HepG2 (cell line): Measurements from ENCODE around the gene ZBTB7A. TPM values are rescaled to one million over a fixed set of nuclear protein-coding genes. Genes with fewer than 3 reads are reported as not detected.

Experiments used
- ARID2 ChIP-seq: sonication (generic); formaldehyde crosslinking; IDR thresholded peaks from 2 replicates; pipeline ENCODE4 v1.8.1; 2022; ENCODE audit warnings: mild to moderate bottlenecking, missing genetic modification reagents, borderline replicate concordance
- BCLAF1 ChIP-seq: fragments of 450-650 bp; IDR thresholded peaks from 2 replicates; pipeline ENCODE4 v1.6.1; 2017; ENCODE audit warnings: mild to moderate bottlenecking
- BHLHE40 ChIP-seq: IDR thresholded peaks from 2 replicates; pipeline ENCODE4 v1.6.1; 2011; ENCODE audit warnings: low read length, improper control_type of control experiment
- HMGXB4 ChIP-seq, 2 experiments: sonication (generic) in 1 of 2; formaldehyde crosslinking in 1 of 2; IDR thresholded peaks; 2 replicates each; pipeline versions ENCODE4 v1.4.0 to v1.6.1; 2018 to 2020; ENCODE audit warnings: missing genetic modification reagents in 2 of 2, borderline replicate concordance in 1 of 2, low read depth in 1 of 2, mild to moderate bottlenecking in 1 of 2, missing biosample characterization in 1 of 2
- HOXA5 ChIP-seq: sonication (generic); formaldehyde crosslinking; IDR thresholded peaks from 2 replicates; pipeline ENCODE4 v1.4.0; 2020; ENCODE audit warnings: missing genetic modification reagents
- IKZF4 ChIP-seq: sonication (generic); formaldehyde crosslinking; IDR thresholded peaks from 2 replicates; pipeline ENCODE4 v1.5.1; 2020; ENCODE audit warnings: borderline replicate concordance, mild to moderate bottlenecking, low read depth, missing genetic modification reagents; ENCODE audit errors: not compliant biosample characterization
- PAXIP1 ChIP-seq: sonication (generic); formaldehyde crosslinking; conservative IDR thresholded peaks from 2 replicates; pipeline ENCODE4 v1.4.0; 2020; ENCODE audit warnings: mild to moderate bottlenecking, missing genetic modification reagents, moderate library complexity
- RBFOX2 ChIP-seq: fragments of 200-400 bp; formaldehyde crosslinking; IDR thresholded peaks from 2 replicates; pipeline ENCODE4 v1.6.1; 2017; ENCODE audit warnings: low read depth, mild to moderate bottlenecking, low read length
- SMAD9 ChIP-seq: sonication (generic); formaldehyde crosslinking; IDR thresholded peaks from 2 replicates; pipeline ENCODE4 v1.5.1; 2020; ENCODE audit warnings: mild to moderate bottlenecking, missing genetic modification reagents
- ZNF17 ChIP-seq: sonication (generic); formaldehyde crosslinking; IDR thresholded peaks from 2 replicates; pipeline ENCODE4 v1.5.0; 2020; ENCODE audit warnings: mild to moderate bottlenecking, missing genetic modification reagents
- ZNF362 ChIP-seq: sonication (generic); formaldehyde crosslinking; IDR thresholded peaks from 2 replicates; pipeline ENCODE4 v1.4.0; 2020; ENCODE audit warnings: missing genetic modification reagents, mild to moderate bottlenecking, borderline replicate concordance
- ZNF687 ChIP-seq: sonication (generic); formaldehyde crosslinking; IDR thresholded peaks from 2 replicates; pipeline ENCODE4 v1.5.1; 2020; ENCODE audit warnings: mild to moderate bottlenecking, missing genetic modification reagents, moderate library complexity
- ZNF83 ChIP-seq: sonication (generic); formaldehyde crosslinking; IDR thresholded peaks from 2 replicates; pipeline ENCODE4 v1.4.0; 2020; ENCODE audit warnings: missing genetic modification reagents, mild to moderate bottlenecking, borderline replicate concordance
- polyA plus RNA-seq, 8 experiments: library from polyadenylated mRNA; depleted of rRNA in 3 of 8; stranded (reverse) in 7 of 8; unstranded in 1 of 8; fragments of >200 nt; fragmentation: Illumina TruSeq in 4 of 8; extraction: Trizol in 4 of 8; gene quantifications; 2 replicates each; pipeline versions ENCODE4 v1.2.1 to v1.2.3, GENCODE V29; 2011 to 2016; ENCODE audit warnings: low read depth in 4 of 8, missing spikeins in 1 of 8, mixed read lengths in 1 of 8; ENCODE audit not compliant: insufficient read depth in 1 of 8
- total RNA-seq, 5 experiments: library from RNA; depleted of rRNA; stranded (reverse); fragments of >200 nt; fragmentation: Illumina TruSeq; extraction: Trizol; gene quantifications; 2 replicates each; pipeline ENCODE4 v1.2.3, GENCODE V29; 2016; ENCODE audit warnings: low read depth in 1 of 5

ZBTB7A gene
- total and polyA plus RNA-seq, 2 of the 13 experiments (the other 11 are each of a cell fraction or from before 2014, with no cell fraction given) = 3.6 to 4.0 TPM

- TF ChIP-seq PAXIP1 = no peak; the same call in 1 of the 2 replicates
- TF ChIP-seq BCLAF1 = no peak
- TF ChIP-seq BHLHE40 = no peak
- peak in 1 of 2 experiments; percentile 48; a peak in 1 of 4 replicates for TF ChIP-seq HMGXB4 (CRISPR knock-in tag; IDR thresholded peaks at IDR 0.05; ENCODE audit: borderline replicate concordance in 1 of 2, low read depth in 1 of 2)
- TF ChIP-seq ZNF687 = peak; percentile 78
- TF ChIP-seq HOXA5 (CRISPR knock-in tag) = no peak; the same call in 1 of the 2 replicates
- peak; percentile 93 for TF ChIP-seq RBFOX2
- no peak for TF ChIP-seq IKZF4 (CRISPR knock-in tag)
- no peak for TF ChIP-seq ZNF83 (CRISPR knock-in tag)
- TF ChIP-seq ZNF362 (CRISPR knock-in tag) = no peak
- no peak for TF ChIP-seq ZNF17 (CRISPR knock-in tag)
- no peak for TF ChIP-seq SMAD9 (CRISPR knock-in tag)
- TF ChIP-seq ARID2 = no peak
Observed at GRCh38 chr19:4058693-4059452, 7.8 kb downstream of the ZBTB7A start (continued).
